Coronary artery (tissue), 2 donors: Measurements from ENCODE around the gene SPAG6.

Source experiments
- DNase-seq: peaks from one replicate; pipeline ENCODE4 v3.0.0-alpha.2; 2017; ENCODE audit warnings: low spot score
- H3K27ac ChIP-seq, 2 donors: fragments of 200-600 bp; sonication (generic); one replicate each; pipeline ENCODE4 v1.5.1; 2016 to 2019
- H3K4me3 ChIP-seq: fragments of 200-600 bp; sonication (generic); 2 replicates; pipeline ENCODE4 v1.5.1; 2016; ENCODE audit warnings: mild to moderate bottlenecking, moderate library complexity
- TF ChIP-seq, protein P1 (sequence below): fragments of 200-600 bp; sonication (generic); IDR thresholded peaks from one replicate; pipeline ENCODE4 v1.5.1; 2019; ENCODE audit warnings: antibody characterized with exemption

SPAG6 gene

DNA sequence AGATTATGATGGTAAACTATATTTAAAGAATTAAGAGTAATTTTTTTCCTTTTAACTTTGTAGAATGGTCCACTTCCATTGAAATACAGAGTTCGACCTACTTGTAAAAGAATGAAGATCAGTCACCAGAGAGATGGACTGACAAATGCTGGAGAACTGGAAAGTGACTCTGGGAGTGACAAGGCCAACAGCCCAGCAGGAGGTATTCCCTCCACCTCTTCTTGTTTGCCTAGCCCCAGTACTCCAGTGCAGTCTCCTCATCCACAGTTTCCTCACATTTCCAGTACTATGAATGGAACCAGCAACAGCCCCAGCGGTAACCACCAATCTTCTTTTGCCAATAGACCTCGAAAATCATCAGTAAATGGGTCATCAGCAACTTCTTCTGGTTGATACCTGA is 16.1 kb upstream of the SPAG6 start:
- Histone ChIP-seq H3K4me3 (no peak overlapping the region), H3K27ac (no peak overlapping the region)
- TF ChIP-seq, protein P1, sequence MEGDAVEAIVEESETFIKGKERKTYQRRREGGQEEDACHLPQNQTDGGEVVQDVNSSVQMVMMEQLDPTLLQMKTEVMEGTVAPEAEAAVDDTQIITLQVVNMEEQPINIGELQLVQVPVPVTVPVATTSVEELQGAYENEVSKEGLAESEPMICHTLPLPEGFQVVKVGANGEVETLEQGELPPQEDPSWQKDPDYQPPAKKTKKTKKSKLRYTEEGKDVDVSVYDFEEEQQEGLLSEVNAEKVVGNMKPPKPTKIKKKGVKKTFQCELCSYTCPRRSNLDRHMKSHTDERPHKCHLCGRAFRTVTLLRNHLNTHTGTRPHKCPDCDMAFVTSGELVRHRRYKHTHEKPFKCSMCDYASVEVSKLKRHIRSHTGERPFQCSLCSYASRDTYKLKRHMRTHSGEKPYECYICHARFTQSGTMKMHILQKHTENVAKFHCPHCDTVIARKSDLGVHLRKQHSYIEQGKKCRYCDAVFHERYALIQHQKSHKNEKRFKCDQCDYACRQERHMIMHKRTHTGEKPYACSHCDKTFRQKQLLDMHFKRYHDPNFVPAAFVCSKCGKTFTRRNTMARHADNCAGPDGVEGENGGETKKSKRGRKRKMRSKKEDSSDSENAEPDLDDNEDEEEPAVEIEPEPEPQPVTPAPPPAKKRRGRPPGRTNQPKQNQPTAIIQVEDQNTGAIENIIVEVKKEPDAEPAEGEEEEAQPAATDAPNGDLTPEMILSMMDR: no peak
- DNase-seq: no peak

DNA sequence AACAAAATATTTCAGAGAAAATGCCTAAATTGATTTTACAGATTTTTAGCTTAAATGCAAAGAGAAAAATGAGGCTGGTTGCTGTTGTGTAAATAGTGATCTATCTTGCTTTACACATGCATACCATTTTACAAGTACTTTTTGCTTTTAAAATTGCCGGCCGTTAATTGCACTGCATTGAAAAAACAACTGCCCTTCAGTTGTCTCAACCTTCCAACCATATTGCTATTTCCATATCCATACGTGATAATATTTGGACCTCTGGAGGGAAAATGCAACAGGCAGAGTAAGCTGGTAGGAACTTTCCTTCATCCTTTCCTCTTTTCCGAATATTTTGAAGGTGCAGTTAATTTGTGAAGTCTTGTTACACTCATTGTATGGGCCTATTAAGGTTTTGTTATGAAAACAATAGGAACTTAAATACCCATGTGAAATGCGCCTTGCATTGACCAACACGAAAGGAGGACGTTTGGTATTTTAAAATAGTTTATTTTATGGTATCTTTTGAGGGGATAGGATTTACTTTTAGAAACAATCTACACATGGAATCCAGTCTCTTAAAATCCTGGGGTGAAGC is 13.1 kb upstream of the SPAG6 start:
- no peak for DNase-seq
- no peak overlapping the region for H3K4me3 ChIP-seq
- no peak overlapping the region for H3K27ac ChIP-seq
- TF ChIP-seq, protein P1: no peak

DNA sequence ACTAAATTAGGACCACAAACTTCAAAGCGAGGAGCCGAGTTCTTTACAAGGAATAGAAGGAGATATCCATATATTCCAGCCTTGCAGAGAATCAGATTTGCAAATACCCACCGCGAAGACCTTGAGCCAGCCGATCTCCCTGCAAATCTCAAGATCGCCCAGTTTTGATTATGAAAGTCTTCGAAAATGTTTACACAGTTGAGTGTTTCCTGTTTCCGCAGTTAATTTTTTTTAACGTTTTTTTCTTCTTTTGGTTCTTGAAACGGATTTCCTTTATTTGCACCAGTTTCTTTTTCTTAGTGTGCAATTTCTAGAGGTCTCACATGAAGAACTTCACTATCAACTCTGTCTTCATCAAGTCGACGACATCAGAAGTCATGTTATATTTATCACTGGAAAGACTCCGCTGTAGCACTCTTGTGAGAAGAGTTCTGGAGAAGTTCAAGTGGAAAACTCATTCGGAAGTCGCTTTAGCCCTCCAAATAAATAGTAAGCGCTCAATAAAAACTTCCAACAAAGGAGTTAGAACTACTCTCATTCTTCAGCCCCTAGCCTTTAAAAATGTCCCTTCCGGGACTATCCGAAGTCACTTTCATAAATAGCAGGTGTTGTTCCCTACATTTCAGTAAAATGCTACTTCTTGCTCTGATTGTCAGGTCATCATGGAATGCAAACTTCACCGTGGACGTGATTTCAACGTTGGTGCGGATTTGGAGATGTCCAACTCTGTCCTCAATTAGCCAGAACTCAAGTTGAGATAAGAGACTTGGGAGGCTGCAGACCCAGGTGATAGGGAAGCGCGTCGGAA is 11.9 kb upstream of the SPAG6 start:
- no peak for DNase-seq
- H3K27ac ChIP-seq: no peak overlapping the region
- no peak overlapping the region for H3K4me3 ChIP-seq
- TF ChIP-seq, protein P1: no peak

DNA sequence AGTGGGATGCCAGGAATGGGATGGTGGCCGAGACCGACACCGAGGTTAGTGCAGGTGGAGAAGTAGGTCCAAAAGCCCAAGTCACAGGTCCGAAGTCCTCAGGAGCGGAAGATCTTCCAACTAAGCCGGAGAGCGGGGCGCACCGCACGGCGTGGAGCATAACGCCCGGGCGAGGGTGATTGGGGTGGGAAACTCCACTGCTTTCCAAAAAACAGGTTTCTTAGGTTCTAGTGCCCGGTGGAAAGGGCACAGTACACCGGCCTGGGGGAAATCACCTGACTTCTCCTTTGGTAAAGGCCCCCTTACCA is 11.4 kb upstream of the SPAG6 start:
- TF ChIP-seq, protein P1: no peak
- Histone ChIP-seq H3K4me3 (no peak overlapping the region), H3K27ac (no peak overlapping the region)
- no peak for DNase-seq

DNA sequence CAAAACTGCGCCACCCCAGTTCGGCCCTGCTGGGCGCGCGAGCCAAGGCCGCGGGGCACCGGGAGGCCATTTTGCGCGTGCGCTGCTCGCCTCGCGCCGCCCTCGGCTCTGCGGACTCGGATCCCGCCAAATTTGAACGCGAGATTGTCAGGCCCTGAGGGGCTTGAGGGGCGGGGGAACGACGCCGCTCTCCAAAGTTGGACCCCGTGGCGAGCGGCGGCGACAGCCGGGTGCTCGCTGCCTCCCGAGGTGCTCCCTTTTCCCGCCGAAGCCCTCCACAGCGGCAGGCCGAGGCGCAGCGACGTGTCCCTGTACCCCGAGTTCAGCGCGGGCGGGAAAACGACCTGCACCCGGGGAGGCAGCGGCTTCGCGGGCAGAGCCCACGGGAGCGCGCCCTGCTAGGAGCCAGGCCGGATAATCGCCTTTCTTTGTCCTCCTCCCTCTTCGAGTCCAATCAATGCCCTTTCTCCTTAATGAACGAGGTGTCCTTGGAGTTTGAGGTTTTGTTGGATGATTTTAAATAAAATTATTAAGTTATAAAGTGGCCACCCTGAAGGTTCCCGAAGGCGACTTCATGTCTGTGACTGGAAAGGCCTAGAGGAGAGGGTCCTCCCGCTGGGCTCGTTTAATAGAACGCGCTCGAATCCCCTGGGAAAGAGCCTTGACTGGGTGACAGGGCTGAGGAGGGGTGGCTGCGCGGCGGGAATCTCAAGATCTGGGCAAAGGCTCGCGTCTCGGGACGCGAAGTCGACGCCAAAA is 10.7 kb upstream of the SPAG6 start:
- TF ChIP-seq, protein P1: no peak
- Histone ChIP-seq H3K4me3 (peak overlapping the region; percentile 65), H3K27ac (peak overlapping the region in 1 of 2 donors; percentile 29)
- DNase-seq: no peak

DNA sequence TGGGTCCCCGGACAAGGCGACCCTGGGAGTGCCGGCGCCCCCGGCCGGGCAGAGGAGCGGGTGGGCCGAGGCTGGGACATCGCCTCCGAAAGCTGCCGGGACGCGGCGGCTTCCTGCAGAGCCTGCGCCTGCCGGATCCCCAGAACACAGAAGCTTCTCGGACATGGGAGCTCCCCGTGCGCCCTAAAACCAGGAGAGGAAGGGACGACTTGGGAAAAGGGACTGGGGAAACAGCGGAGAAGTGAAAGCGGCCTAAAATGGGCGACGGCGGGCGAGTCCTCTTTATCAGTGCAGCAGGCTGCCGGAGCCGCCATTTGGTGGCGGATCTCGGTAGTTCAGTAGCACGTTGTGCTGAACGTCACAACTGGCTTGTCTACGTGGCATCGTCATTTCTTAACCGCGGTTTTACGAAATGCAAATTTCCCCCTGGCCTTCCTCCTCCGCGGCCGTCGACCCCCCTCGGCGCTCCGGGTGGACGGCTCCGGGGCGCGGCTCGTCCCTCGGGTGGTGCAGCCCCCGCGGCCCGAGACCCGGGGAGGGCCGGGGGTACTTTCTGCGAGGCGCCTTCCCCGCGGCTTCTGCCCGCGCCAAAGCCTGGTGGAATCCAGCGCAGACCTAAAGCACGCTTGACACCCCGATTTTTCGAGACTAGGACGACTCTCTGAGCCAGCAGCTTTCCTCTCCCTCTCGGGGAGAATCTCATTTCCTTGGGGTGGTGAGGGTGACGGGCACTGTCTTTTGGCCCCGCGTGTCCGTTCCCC is 9.9 kb upstream of the SPAG6 start:
- peak overlapping the region in 1 of 2 donors; percentile 29 for H3K27ac ChIP-seq
- TF ChIP-seq, protein P1: no peak
- DNase-seq: peak; percentile 74
- peak overlapping the region; percentile 65 for H3K4me3 ChIP-seq
